ENCODE data around the gene MLH3. TPM values are rescaled to one million over a fixed set of nuclear protein-coding genes. Genes with fewer than 3 reads are reported as not detected.

Gene MLH3
- polyA plus RNA-seq, 1 experiment = 5.7 TPM

- Histone ChIP-seq H3K27me3 (ENCODE audit: control insufficient read depth, insufficient read depth, low read length) (no peaks in the 10 kb centered on the region), H3K36me3 (ENCODE audit: control insufficient read depth, insufficient read depth, low read length) (no peaks in the 10 kb centered on the region), H3K4me3 (ENCODE audit: low read depth, low read length) (no peak overlapping the region)
- POLR2A ChIA-PET = no interaction called here
- DNase-seq (ENCODE audit: low read depth) = no peak
- TF ChIP-seq CTCF (IDR thresholded peaks at IDR 0.05; ENCODE audit: insufficient read depth, low read depth, low read length) = no peak
- CTCF ChIA-PET = no interaction called here
Measured at GRCh38 chr14:75046275-75046674, 5.0 kb downstream of the MLH3 start.

GRCh38 chr14:75044752-75045151 lies 6.5 kb downstream of the MLH3 start:
- DNase-seq (ENCODE audit: low read depth) = no peak
- Histone ChIP-seq H3K27me3 (ENCODE audit: control insufficient read depth, insufficient read depth, low read length) (no peaks in the 10 kb centered on the region), H3K4me3 (ENCODE audit: low read depth, low read length) (no peak overlapping the region), H3K36me3 (ENCODE audit: control insufficient read depth, insufficient read depth, low read length) (no peaks in the 10 kb centered on the region)
- TF ChIP-seq CTCF (IDR thresholded peaks at IDR 0.05; ENCODE audit: insufficient read depth, low read depth, low read length) = no peak
- ChIA-PET CTCF (interaction anchor here (1.2 to 1.9 kb wide), 3 partner anchors 9 to 43 kb away, joined by 3 to 4 read pairs (median 3); no protein-coding TSS in a partner anchor), POLR2A (no interaction called here)

GRCh38 chr14:75044322-75044721 lies 6.9 kb downstream of the MLH3 start:
- H3K27me3 ChIP-seq (ENCODE audit: control insufficient read depth, insufficient read depth, low read length) = no peaks in the 10 kb centered on the region
- no peak overlapping the region for H3K4me3 ChIP-seq (ENCODE audit: low read depth, low read length)
- ChIA-PET CTCF (interaction anchor here (1.2 to 1.9 kb wide), 3 partner anchors 8 to 44 kb away, joined by 3 to 4 read pairs (median 3); no protein-coding TSS in a partner anchor), POLR2A (no interaction called here)
- no peak for TF ChIP-seq CTCF (IDR thresholded peaks at IDR 0.05; ENCODE audit: insufficient read depth, low read depth, low read length)
- DNase-seq (ENCODE audit: low read depth) = no peak
- no peaks in the 10 kb centered on the region for H3K36me3 ChIP-seq (ENCODE audit: control insufficient read depth, insufficient read depth, low read length)

GRCh38 chr14:75042035-75042434 lies 9.2 kb downstream of the MLH3 start:
- no peak for TF ChIP-seq CTCF (IDR thresholded peaks at IDR 0.05; ENCODE audit: insufficient read depth, low read depth, low read length)
- H3K27me3 ChIP-seq (ENCODE audit: control insufficient read depth, insufficient read depth, low read length) = no peaks in the 10 kb centered on the region
- no peak overlapping the region for H3K4me3 ChIP-seq (ENCODE audit: low read depth, low read length)
- ChIA-PET CTCF (no interaction called here), POLR2A (no interaction called here)
- no peak for DNase-seq (ENCODE audit: low read depth)
- no peaks in the 10 kb centered on the region for H3K36me3 ChIP-seq (ENCODE audit: control insufficient read depth, insufficient read depth, low read length)

GRCh38 chr14:75041613-75042012 lies 9.7 kb downstream of the MLH3 start:
- TF ChIP-seq CTCF (IDR thresholded peaks at IDR 0.05; ENCODE audit: insufficient read depth, low read depth, low read length) = no peak
- Histone ChIP-seq H3K27me3 (ENCODE audit: control insufficient read depth, insufficient read depth, low read length) (no peaks in the 10 kb centered on the region), H3K36me3 (ENCODE audit: control insufficient read depth, insufficient read depth, low read length) (no peaks in the 10 kb centered on the region), H3K4me3 (ENCODE audit: low read depth, low read length) (no peak overlapping the region)
- CTCF ChIA-PET = no interaction called here
- POLR2A ChIA-PET = no interaction called here
- no peak for DNase-seq (ENCODE audit: low read depth)

All from BJ (cell line).